ENCODE data around the gene FAF1.
"Not testable (repeated sequence)": the region's sequence is repeated elsewhere in the genome, so short reads cannot be mapped to it uniquely, and the experiment has no call there.

Gene FAF1

DNA sequence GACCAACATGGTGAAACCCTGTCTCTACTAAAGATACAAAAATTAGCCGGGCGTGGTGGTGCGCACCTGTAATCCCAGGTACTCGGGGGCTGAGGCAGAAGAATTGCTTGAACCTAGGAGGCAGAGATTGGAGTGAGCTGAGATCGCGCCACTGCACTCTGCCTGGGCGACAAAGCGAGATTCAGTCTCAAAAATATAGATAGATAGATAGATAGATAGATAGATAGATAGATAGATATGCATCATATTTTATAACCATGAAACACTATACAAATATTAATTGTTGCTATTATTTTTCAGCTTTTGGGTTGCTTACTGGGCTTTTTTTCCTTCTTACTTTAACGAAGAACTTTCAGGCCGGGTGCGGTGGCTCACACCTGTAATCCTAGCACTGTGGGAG is 4.8 kb upstream of the FAF1 start:
- DNase-seq (ENCODE audit: low read depth) = no peak
- TF ChIP-seq MYC (IDR thresholded peaks at IDR 0.05; ENCODE audit: low read depth, low read length) = no peak
- TF ChIP-seq, protein P1, sequence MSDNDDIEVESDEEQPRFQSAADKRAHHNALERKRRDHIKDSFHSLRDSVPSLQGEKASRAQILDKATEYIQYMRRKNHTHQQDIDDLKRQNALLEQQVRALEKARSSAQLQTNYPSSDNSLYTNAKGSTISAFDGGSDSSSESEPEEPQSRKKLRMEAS (IDR thresholded peaks at IDR 0.05; ENCODE audit: low read depth, low read length) = no peak
- TF ChIP-seq, protein P2, sequence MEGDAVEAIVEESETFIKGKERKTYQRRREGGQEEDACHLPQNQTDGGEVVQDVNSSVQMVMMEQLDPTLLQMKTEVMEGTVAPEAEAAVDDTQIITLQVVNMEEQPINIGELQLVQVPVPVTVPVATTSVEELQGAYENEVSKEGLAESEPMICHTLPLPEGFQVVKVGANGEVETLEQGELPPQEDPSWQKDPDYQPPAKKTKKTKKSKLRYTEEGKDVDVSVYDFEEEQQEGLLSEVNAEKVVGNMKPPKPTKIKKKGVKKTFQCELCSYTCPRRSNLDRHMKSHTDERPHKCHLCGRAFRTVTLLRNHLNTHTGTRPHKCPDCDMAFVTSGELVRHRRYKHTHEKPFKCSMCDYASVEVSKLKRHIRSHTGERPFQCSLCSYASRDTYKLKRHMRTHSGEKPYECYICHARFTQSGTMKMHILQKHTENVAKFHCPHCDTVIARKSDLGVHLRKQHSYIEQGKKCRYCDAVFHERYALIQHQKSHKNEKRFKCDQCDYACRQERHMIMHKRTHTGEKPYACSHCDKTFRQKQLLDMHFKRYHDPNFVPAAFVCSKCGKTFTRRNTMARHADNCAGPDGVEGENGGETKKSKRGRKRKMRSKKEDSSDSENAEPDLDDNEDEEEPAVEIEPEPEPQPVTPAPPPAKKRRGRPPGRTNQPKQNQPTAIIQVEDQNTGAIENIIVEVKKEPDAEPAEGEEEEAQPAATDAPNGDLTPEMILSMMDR (IDR thresholded peaks at IDR 0.05; ENCODE audit: low read depth, low read length) = no peak
- H3K4me3 ChIP-seq (ENCODE audit: low read depth, low read length) = no peak overlapping the region

DNA sequence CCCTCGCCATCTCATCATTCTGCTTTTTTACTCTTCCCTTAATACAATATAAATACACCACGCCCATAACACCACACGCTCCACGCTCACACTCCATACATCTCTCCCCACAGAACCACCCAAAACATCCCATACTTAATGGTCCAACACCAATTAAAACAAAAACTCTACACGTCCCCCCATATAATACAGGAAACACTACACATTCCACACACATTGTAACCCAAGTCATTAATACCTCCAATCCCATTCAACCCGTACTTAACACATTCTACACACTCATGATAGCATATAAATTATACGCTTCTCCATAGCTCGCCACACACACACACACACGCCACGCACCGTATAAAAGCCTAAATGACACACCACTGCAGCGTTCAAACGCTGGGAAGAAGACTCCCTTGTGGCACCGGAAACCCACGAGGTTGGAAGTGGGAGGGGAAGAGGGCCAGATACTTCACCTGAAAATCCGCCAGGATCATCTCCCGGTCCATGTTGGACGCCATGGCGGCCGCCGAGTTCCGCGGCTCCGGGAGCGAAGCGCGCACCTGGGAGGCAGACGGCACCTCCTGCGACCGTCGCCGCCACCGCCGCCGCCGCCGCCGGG is 659 bp downstream of the FAF1 start:
- H3K4me3 ChIP-seq (ENCODE audit: low read depth, low read length) = peak overlapping the region; percentile 99
- TF ChIP-seq, protein P2 (IDR thresholded peaks at IDR 0.05; ENCODE audit: low read depth, low read length) = no peak
- TF ChIP-seq MYC (IDR thresholded peaks at IDR 0.05; ENCODE audit: low read depth, low read length) = no peak; the same call in 1 of the 2 replicates
- TF ChIP-seq POLR2A (IDR thresholded peaks at IDR 0.05; ENCODE audit: extremely low read depth, insufficient read length) = no peak
- peak; percentile 47 for DNase-seq (ENCODE audit: low read depth)

DNA sequence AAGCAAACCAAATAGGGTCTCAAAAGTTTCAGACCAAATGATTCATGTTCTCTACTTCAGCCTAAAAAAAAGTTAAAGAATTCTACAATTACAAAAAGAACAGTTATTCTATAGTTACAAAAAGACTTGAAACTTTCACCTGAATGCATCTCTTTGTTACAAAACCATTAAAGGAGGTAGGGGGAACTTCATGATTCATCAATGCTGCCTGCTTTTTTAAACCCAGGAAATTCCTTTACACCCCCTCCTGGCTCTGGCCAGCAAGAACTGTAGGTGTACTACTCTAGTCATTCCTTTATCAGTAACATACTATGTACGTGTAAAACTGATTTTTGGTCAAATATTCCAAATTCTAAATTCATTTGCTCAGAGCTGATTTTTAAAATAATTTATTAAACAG is 5.0 kb downstream of the FAF1 start:
- TF ChIP-seq, protein P2 (IDR thresholded peaks at IDR 0.05; ENCODE audit: low read depth, low read length) = no peak
- no peak for TF ChIP-seq MYC (IDR thresholded peaks at IDR 0.05; ENCODE audit: low read depth, low read length)
- H3K4me3 ChIP-seq (ENCODE audit: low read depth, low read length) = no peak overlapping the region
- no peak for DNase-seq (ENCODE audit: low read depth)

DNA sequence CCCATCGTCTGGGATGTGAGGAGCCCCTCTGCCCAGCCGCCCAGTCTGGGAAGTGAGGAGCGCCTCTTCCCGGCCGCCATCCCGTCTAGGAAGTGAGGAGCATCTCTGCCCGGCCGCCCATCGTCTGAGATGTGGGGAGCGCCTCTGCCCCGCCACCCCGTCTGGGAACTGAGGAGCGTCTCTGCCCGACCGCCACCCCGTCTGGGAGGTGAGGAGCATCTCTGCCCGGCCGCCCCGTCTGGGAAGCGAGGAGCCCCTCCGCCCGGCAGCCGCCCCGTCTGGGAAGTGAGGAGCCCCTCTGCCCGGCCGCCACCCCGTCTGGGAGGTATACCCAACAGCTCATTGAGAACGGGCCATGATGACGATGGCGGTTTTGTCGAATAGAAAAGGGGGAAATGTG is 7.5 kb downstream of the FAF1 start:
- not testable (repeated sequence) for H3K4me3 ChIP-seq (ENCODE audit: low read depth, low read length); DNase-seq (ENCODE audit: low read depth)

DNA sequence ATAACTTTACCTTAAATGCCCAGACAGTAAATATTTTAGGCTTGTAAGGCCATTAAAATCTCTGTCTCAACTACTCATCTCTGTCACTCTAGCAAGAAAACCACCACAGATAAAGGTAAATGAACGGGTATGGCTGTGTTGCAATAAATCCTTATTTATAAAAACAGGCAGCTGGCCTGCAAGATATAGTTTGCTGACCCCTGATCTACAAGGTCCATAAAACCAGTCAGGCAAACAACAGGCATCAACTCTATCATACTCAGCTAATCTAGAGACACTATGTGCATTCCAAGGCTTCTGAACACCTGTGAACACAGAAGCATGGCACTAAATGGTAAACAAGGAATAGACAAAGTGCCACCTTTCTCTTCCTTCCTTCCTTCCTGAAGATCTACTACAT is 9.7 kb downstream of the FAF1 start:
- DNase-seq (ENCODE audit: low read depth) = no peak
- TF ChIP-seq, protein P1 (IDR thresholded peaks at IDR 0.05; ENCODE audit: low read depth, low read length) = no peak
- TF ChIP-seq, protein P2 (IDR thresholded peaks at IDR 0.05; ENCODE audit: low read depth, low read length) = no peak
- H3K4me3 ChIP-seq (ENCODE audit: low read depth, low read length) = no peak overlapping the region

DNA sequence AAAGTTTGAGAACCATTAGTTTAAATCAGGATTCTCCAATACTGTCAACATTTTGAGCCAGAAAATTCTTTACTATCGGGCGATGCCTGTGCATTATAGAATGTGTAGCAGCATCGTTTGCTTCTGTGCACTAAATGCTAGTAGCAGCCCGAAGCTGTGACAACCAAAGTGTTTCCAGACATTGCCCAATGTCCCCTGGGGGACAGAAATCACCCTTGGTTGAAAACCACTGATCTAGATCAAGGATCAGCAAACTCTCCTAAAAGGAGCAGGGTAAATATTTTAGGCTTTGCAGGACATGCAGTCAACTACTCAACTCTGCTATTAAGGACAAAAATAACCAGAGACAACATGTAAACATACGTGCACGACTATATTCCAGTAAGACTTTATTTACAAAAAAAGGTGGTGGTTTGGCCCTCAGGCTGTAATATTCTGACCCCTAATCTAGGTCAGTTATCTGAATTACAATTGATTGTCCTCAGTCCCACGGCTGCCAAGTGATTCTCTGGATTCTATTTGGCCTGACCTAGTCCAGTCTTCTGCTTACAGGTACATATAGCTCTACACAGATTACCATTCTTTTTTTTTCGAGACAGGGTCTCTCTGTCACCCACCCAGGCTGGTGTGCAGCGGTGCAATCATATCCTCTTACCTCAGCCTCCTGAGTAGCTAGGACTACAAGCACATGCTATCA is 10.6 kb downstream of the FAF1 start:
- no peak overlapping the region for H3K4me3 ChIP-seq (ENCODE audit: low read depth, low read length)
- DNase-seq (ENCODE audit: low read depth) = peak; percentile 79
- TF ChIP-seq MYC (IDR thresholded peaks at IDR 0.05; ENCODE audit: low read depth, low read length) = no peak
- TF ChIP-seq, protein P1 (IDR thresholded peaks at IDR 0.05; ENCODE audit: low read depth, low read length) = no peak
- no peak for TF ChIP-seq POLR2A (IDR thresholded peaks at IDR 0.05; ENCODE audit: extremely low read depth, insufficient read length)

DNA sequence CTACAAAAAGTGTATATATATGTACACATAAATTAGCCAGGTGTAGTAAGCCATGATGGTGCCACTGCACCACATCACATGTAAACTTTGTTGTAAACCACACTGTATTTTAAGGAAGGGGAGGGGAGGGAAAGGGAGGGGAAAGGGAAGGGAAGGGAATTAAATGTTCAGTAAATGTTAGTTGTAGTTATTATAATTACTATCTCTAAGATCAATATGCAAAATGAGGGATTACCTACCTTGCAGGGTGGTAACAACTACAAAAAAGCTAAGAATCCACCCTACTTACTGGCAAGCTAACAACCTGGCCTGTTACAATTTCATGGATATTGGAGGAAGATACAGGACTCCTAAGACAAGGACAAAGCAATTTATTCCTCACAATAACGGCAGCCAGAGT is 17.7 kb downstream of the FAF1 start:
- H3K4me3 ChIP-seq (ENCODE audit: low read depth, low read length) = no peak overlapping the region
- TF ChIP-seq POLR2A (IDR thresholded peaks at IDR 0.05; ENCODE audit: extremely low read depth, insufficient read length) (no peak), MYC (IDR thresholded peaks at IDR 0.05; ENCODE audit: low read depth, low read length) (no peak)
- TF ChIP-seq, protein P1 (IDR thresholded peaks at IDR 0.05; ENCODE audit: low read depth, low read length) = no peak
- TF ChIP-seq, protein P2 (IDR thresholded peaks at IDR 0.05; ENCODE audit: low read depth, low read length) = no peak
- no peak for DNase-seq (ENCODE audit: low read depth)
